HCT116 (cell line): ENCODE measurements around the gene PGBD2.

Experiments
- CEBPB ChIP-seq: IDR thresholded peaks from 2 replicates; pipeline ENCODE4 v1.6.1; 2012; ENCODE audit warnings: low read depth
- CTCF ChIP-seq, 3 experiments: fragments of 200-600 bp in 1 of 3; sonication (generic) in 1 of 3; IDR thresholded peaks in 2 of 3; conservative IDR thresholded peaks in 1 of 3; 2 replicates each; pipeline ENCODE4 v1.5.1; 2012 to 2017; ENCODE audit warnings: low read depth in 2 of 3, low read length in 2 of 3, antibody characterized with exemption in 1 of 3, borderline replicate concordance in 1 of 3, control low read depth in 1 of 3, mild to moderate bottlenecking in 1 of 3, mixed read lengths in 1 of 3, mixed run types in 1 of 3, moderate library complexity in 1 of 3; ENCODE audit not compliant: insufficient read depth in 1 of 3
- EGR1 ChIP-seq: IDR thresholded peaks from 2 replicates; pipeline ENCODE4 v1.6.1; 2012; ENCODE audit warnings: low read depth
- POLR2A ChIP-seq: IDR thresholded peaks from 2 replicates; pipeline ENCODE4 v1.7.0; 2011; ENCODE audit warnings: borderline replicate concordance; ENCODE audit not compliant: insufficient read depth, insufficient read length; ENCODE audit errors: extremely low read depth
- POLR2AphosphoS5 ChIP-seq: IDR thresholded peaks from 2 replicates; pipeline ENCODE4 v1.6.1; 2011; ENCODE audit warnings: mild to moderate bottlenecking, low read depth, low read length, moderate library complexity
- SP1 ChIP-seq: IDR thresholded peaks from 2 replicates; pipeline ENCODE4 v1.6.1; 2012; ENCODE audit warnings: low read depth
- YY1 ChIP-seq: IDR thresholded peaks from 2 replicates; pipeline ENCODE4 v1.6.1; 2011; ENCODE audit warnings: low read length, low read depth, moderate library complexity, mild to moderate bottlenecking; ENCODE audit not compliant: insufficient replicate concordance; ENCODE audit errors: extremely low read depth
- TF ChIP-seq, protein P1 (sequence below): IDR thresholded peaks from 2 replicates; pipeline ENCODE4 v1.6.1; 2012; ENCODE audit warnings: low read depth

DNA sequence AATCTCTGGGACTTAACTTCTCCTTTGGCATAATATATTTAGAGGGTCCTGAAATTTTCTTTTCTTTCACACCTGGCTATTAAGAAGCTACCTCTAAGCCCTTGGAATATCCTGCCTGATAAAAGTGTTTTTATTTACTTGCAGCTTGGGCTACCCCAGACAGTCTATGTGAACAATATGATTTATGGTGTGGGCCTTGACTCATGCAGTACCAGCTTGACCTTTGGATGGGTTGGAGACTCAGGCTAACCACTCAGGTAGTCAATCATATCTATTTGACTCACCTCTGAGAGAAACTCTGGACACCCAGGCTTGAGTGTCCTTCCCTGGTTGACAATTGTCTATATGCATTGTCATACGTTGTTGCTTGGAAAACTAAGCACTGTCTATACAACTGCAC lies 13.4 kb upstream of the PGBD2 start:
- TF ChIP-seq SP1 (no peak), CTCF (IDR thresholded peaks at IDR 0.05 in 2 of 3, conservative IDR thresholded peaks at IDR 0.05 in 1 of 3; ENCODE audit: borderline replicate concordance in 1 of 3, insufficient read depth in 1 of 3, low read depth in 2 of 3, low read length in 2 of 3) (no peak), YY1 (no peak), CEBPB (no peak), POLR2A (no peak), EGR1 (no peak), POLR2AphosphoS5 (no peak)
- TF ChIP-seq, protein P1, sequence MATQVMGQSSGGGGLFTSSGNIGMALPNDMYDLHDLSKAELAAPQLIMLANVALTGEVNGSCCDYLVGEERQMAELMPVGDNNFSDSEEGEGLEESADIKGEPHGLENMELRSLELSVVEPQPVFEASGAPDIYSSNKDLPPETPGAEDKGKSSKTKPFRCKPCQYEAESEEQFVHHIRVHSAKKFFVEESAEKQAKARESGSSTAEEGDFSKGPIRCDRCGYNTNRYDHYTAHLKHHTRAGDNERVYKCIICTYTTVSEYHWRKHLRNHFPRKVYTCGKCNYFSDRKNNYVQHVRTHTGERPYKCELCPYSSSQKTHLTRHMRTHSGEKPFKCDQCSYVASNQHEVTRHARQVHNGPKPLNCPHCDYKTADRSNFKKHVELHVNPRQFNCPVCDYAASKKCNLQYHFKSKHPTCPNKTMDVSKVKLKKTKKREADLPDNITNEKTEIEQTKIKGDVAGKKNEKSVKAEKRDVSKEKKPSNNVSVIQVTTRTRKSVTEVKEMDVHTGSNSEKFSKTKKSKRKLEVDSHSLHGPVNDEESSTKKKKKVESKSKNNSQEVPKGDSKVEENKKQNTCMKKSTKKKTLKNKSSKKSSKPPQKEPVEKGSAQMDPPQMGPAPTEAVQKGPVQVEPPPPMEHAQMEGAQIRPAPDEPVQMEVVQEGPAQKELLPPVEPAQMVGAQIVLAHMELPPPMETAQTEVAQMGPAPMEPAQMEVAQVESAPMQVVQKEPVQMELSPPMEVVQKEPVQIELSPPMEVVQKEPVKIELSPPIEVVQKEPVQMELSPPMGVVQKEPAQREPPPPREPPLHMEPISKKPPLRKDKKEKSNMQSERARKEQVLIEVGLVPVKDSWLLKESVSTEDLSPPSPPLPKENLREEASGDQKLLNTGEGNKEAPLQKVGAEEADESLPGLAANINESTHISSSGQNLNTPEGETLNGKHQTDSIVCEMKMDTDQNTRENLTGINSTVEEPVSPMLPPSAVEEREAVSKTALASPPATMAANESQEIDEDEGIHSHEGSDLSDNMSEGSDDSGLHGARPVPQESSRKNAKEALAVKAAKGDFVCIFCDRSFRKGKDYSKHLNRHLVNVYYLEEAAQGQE = no peak
